Loucy (cell line): ENCODE results near the gene C1orf52.

ENCODE experiments used
- H2AFZ ChIP-seq: fragments of 200-600 bp; sonication (generic); 2 replicates; pipeline ENCODE4 v1.6.0; 2016; ENCODE audit warnings: antibody characterized with exemption, mild to moderate bottlenecking, low read length, moderate library complexity
- H3F3A ChIP-seq: fragments of 200-600 bp; 2 replicates; pipeline ENCODE4 v1.6.0; 2016; ENCODE audit warnings: antibody characterized with exemption, low read depth, mild to moderate bottlenecking
- H3K27me3 ChIP-seq: fragments of 200-600 bp; sonication (generic); 2 replicates; pipeline ENCODE4 v1.6.1; 2014; ENCODE audit warnings: low read length, mild to moderate bottlenecking; ENCODE audit not compliant: insufficient read depth, poor library complexity, severe bottlenecking
- H3K36me3 ChIP-seq: fragments of 200-600 bp; sonication (generic); 2 replicates; pipeline ENCODE4 v1.6.1; 2016; ENCODE audit warnings: low read length; ENCODE audit not compliant: insufficient read depth
- H3K4me1 ChIP-seq: fragments of 200-600 bp; sonication (generic); 2 replicates; pipeline ENCODE4 v1.5.1; 2014; ENCODE audit warnings: low read length, mild to moderate bottlenecking; ENCODE audit not compliant: insufficient read depth, poor library complexity, severe bottlenecking
- H3K4me2 ChIP-seq: fragments of 200-600 bp; sonication (generic); 2 replicates; pipeline ENCODE4 v1.6.0; 2014; ENCODE audit warnings: antibody characterized with exemption, low read length, low read depth, mild to moderate bottlenecking; ENCODE audit not compliant: poor library complexity, severe bottlenecking
- H3K4me3 ChIP-seq: fragments of 200-600 bp; sonication (generic); 2 replicates; pipeline ENCODE4 v1.5.1; 2014; ENCODE audit warnings: low read length, mild to moderate bottlenecking, mixed read lengths; ENCODE audit not compliant: poor library complexity, severe bottlenecking
- H3K79me2 ChIP-seq: fragments of 200-600 bp; sonication (generic); 2 replicates; pipeline ENCODE4 v1.6.1; 2014; ENCODE audit warnings: low read length; ENCODE audit not compliant: insufficient read depth
- H3K9ac ChIP-seq: fragments of 200-600 bp; sonication (generic); 2 replicates; pipeline ENCODE4 v1.6.0; 2014; ENCODE audit warnings: mild to moderate bottlenecking, low read depth, low read length, moderate library complexity; ENCODE audit not compliant: poor library complexity, severe bottlenecking
- H3K9me2 ChIP-seq: fragments of 200-600 bp; sonication (generic); replicated peaks from 2 replicates; pipeline ENCODE4 v1.6.1; 2016; ENCODE audit warnings: low read depth, low read length, mixed read lengths
- H3K9me3 ChIP-seq: fragments of 200-600 bp; sonication (generic); 2 replicates; pipeline ENCODE4 v1.6.1; 2014; ENCODE audit warnings: mild to moderate bottlenecking, antibody characterized with exemption, low read length, low read depth; ENCODE audit not compliant: insufficient read depth
- H4K20me1 ChIP-seq: fragments of 200-600 bp; sonication (generic); 2 replicates; pipeline ENCODE4 v1.6.0; 2014; ENCODE audit warnings: antibody characterized with exemption, low read length, mild to moderate bottlenecking; ENCODE audit not compliant: insufficient read depth, poor library complexity, severe bottlenecking
- EZH2phosphoT487 ChIP-seq: fragments of 200-600 bp; IDR thresholded peaks from 2 replicates; pipeline ENCODE4 v1.6.1; 2018; ENCODE audit warnings: antibody characterized with exemption, mild to moderate bottlenecking, moderate library complexity, borderline replicate concordance
- TF ChIP-seq, protein P1 (sequence below): fragments of 200-600 bp; sonication (generic); conservative IDR thresholded peaks from 2 replicates; pipeline ENCODE4 v1.5.1; 2014; ENCODE audit warnings: mild to moderate bottlenecking, antibody characterized with exemption, low read length

The C1orf52 gene

GRCh38 chr1:85216697-85217096, 42.8 kb downstream of the C1orf52 start:
- no peaks in the 10 kb centered on the region for H3K36me3 ChIP-seq
- H3K27me3 ChIP-seq, result no peaks in the 10 kb centered on the region
- no peak overlapping the region for H3K4me3 ChIP-seq
- no peaks in the 10 kb centered on the region for H3K4me1 ChIP-seq
- no peaks in the 10 kb centered on the region for H3K9me3 ChIP-seq
- no peaks in the 10 kb centered on the region for H3K9me2 ChIP-seq
- no peaks in the 10 kb centered on the region for H3F3A ChIP-seq
- H2AFZ ChIP-seq, result no peak overlapping the region
- H3K9ac ChIP-seq, result no peak overlapping the region
- no peak for TF ChIP-seq EZH2phosphoT487
- TF ChIP-seq, protein P1, sequence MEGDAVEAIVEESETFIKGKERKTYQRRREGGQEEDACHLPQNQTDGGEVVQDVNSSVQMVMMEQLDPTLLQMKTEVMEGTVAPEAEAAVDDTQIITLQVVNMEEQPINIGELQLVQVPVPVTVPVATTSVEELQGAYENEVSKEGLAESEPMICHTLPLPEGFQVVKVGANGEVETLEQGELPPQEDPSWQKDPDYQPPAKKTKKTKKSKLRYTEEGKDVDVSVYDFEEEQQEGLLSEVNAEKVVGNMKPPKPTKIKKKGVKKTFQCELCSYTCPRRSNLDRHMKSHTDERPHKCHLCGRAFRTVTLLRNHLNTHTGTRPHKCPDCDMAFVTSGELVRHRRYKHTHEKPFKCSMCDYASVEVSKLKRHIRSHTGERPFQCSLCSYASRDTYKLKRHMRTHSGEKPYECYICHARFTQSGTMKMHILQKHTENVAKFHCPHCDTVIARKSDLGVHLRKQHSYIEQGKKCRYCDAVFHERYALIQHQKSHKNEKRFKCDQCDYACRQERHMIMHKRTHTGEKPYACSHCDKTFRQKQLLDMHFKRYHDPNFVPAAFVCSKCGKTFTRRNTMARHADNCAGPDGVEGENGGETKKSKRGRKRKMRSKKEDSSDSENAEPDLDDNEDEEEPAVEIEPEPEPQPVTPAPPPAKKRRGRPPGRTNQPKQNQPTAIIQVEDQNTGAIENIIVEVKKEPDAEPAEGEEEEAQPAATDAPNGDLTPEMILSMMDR, result no peak
- H3K4me2 ChIP-seq, result no peak overlapping the region
- no peaks in the 10 kb centered on the region for H4K20me1 ChIP-seq
- H3K79me2 ChIP-seq, result no peaks in the 10 kb centered on the region

- no peak overlapping the region for H2AFZ ChIP-seq
- H3K36me3 ChIP-seq, result no peaks in the 10 kb centered on the region
- H3K9me2 ChIP-seq, result no peaks in the 10 kb centered on the region
- no peaks in the 10 kb centered on the region for H3K79me2 ChIP-seq
- no peak overlapping the region for H3K9ac ChIP-seq
- H3K9me3 ChIP-seq, result no peaks in the 10 kb centered on the region
- no peaks in the 10 kb centered on the region for H3K4me1 ChIP-seq
- no peaks in the 10 kb centered on the region for H3F3A ChIP-seq
- no peak for TF ChIP-seq EZH2phosphoT487
- TF ChIP-seq, protein P1, result no peak
- H4K20me1 ChIP-seq, result no peaks in the 10 kb centered on the region
- H3K4me3 ChIP-seq, result no peak overlapping the region
- H3K27me3 ChIP-seq, result no peaks in the 10 kb centered on the region
- H3K4me2 ChIP-seq, result no peak overlapping the region
Measured at GRCh38 chr1:85214654-85215053, 44.8 kb downstream of the C1orf52 start.

GRCh38 chr1:85208488-85208887, 51.0 kb downstream of the C1orf52 start:
- Histone ChIP-seq H3K27me3 (no peaks in the 10 kb centered on the region), H3K36me3 (no peaks in the 10 kb centered on the region), H3F3A (no peaks in the 10 kb centered on the region), H3K9me3 (no peaks in the 10 kb centered on the region), H4K20me1 (no peaks in the 10 kb centered on the region), H3K79me2 (no peaks in the 10 kb centered on the region), H3K9ac (no peak overlapping the region), H3K4me3 (no peak overlapping the region), H3K4me2 (no peak overlapping the region), H2AFZ (no peak overlapping the region), H3K4me1 (no peaks in the 10 kb centered on the region), H3K9me2 (no peaks in the 10 kb centered on the region)
- TF ChIP-seq EZH2phosphoT487, result no peak
- TF ChIP-seq, protein P1, result no peak
